SH-SY5Y (cell line): ENCODE results near the gene TOPAZ1.

Experiments
- GATA2 ChIP-seq: IDR thresholded peaks from 2 replicates; pipeline ENCODE4 v1.6.1; 2011; ENCODE audit warnings: mild to moderate bottlenecking, low read depth, low read length
- GATA3 ChIP-seq: IDR thresholded peaks from 2 replicates; pipeline ENCODE4 v1.6.1; 2011; ENCODE audit warnings: low read depth, mild to moderate bottlenecking, low read length, moderate library complexity

GRCh38 chr3:44208086-44208485 lies 33.6 kb upstream of the TOPAZ1 start:
- no peak for TF ChIP-seq GATA2
- TF ChIP-seq GATA3: no peak
